ENCODE results near the gene ADM5. TPM values are rescaled to one million over a fixed set of nuclear protein-coding genes. Genes with fewer than 3 reads are reported as not detected.

Gene ADM5, protein sequence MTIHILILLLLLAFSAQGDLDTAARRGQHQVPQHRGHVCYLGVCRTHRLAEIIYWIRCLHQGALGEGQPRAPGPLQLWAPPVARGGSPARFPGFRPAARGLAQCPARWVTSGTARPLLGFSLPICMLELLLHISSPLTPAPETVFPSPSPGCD
- total RNA-seq = 1 to 10 TPM; 4.1 to 8.1 TPM

DNA sequence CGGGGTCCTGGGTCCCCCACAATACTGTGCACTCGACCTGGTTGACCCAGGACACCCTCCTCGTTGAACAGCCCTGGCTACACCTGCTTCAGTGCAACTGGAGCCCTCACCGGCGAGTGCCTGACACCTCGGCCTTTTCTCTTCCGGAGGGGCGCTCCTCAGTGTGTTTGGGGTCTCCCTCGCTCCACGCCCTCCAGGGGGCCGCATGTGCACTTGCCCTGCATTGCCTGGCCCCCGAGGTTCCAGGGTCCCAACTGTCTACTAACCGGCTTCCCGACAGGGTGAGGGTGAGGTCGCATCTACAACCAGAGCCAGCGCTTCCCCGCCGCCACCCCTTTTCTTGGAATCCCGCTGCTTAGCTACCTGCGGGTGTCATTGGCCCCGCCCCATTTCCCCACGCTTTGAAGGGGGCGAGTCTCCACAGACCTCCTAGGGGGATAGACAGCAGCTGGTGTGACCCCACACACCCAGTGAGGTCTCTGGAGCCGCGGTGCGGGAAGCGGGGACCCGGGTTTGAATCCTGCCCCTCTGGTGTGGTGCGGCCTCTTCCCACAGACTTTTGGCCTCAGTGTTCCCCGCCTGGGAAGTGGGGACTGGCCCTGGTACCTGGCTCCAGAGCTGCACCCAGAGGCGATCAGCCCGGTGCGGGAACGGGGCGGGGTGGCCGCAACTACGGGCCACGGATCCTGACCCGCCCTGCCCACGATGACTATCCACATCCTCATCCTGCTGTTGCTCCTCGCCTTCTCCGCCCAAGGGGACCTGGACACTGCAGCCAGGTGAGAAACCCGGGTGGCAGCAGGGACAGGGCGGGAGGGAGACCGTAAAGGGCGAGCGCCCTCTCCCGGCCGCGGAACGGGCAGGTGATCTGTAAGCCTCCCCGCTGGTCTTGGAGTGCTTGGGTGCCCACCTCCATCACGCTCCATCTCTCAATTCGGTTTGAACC lies at the start of gene ADM5:
Gene ADM5 (plus strand): TSS at position 462 of the 946 bp plus-strand sequence. CDS start 244 bp downstream, at position 706.
- H3K27ac Mint-ChIP-seq = no peak within 1 kb of the TSS
- H3K4me1 Mint-ChIP-seq (ENCODE audit: low read depth) = peaks cover 28% of the 10 kb centered on the region
- peak within 1 kb of the TSS; percentile 84 to 93 for H3K4me3 Mint-ChIP-seq
- peaks cover 13% of the 10 kb centered on the region for H3K27me3 Mint-ChIP-seq (ENCODE audit: low read depth)
- no peaks in the 10 kb centered on the region for H3K9me3 Mint-ChIP-seq
- H3K36me3 Mint-ChIP-seq (ENCODE audit: insufficient read depth in 2 of 2) = peaks cover 5 to 13% of the 10 kb centered on the region in 2 donors
- ATAC-seq (replicated peaks in 1 of 2) (peak; percentile 32 to 35), DNase-seq (peak; percentile 42 to 54)

DNA sequence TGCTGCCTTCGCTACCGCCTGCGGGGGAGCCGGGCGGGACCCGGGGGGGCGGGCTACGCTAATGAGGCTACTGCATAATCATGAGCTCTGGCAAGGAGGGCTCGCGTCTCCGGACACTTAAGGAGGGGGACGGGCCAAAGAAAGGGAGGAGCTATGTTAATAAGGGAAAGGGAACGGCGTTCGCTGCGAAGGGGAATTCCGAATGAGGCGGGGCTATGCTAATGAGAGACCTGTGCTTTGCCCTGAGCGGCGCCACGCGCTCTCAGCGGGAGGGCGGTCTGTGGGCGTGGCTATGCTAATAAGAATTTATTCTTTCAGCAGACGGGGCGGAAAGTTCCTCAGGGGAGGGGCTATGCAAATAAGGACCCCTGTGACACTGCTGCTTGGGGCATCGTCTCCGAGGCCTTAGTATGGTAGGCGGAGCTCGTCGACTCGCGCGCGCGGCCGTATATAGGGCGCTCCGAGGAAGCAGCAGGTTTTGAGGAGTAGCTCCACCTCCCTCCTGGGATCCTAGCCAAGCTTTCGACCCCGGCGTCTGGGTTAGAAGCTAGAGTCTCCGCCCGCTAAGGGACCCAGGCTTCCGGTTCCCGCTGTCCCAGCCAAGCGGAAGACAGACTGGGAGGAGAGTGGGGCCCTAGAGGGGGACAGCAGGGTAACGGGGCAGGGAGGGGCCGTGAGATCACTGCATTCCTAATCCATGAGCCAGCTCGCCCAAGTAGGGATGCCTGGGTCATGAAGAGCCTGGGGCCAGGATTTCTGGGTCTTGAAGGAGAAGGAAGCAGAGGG lies 49.1 kb upstream of the ADM5 start, which contains the start of gene RRAS:
Gene RRAS (minus strand): TSS at position 31 of the 786 bp plus-strand sequence. CDS start 45 bp downstream, outside the sequence.
- peaks cover 64% of the 10 kb centered on the region for H3K4me1 Mint-ChIP-seq (ENCODE audit: low read depth)
- peak; percentile 67 to 70 for ATAC-seq (replicated peaks in 1 of 2)
- peak within 1 kb of the TSS; percentile 82 for H3K27ac Mint-ChIP-seq
- peak; percentile 100 for DNase-seq
- H3K9me3 Mint-ChIP-seq = no peaks in the 10 kb centered on the region
- peaks cover 6% of the 10 kb centered on the region for H3K27me3 Mint-ChIP-seq (ENCODE audit: low read depth)
- H3K36me3 Mint-ChIP-seq (ENCODE audit: insufficient read depth in 2 of 2) = peaks cover 1 to 2% of the 10 kb centered on the region in 2 donors
- peak within 1 kb of the TSS; percentile 99 to 100 for H3K4me3 Mint-ChIP-seq

DNA sequence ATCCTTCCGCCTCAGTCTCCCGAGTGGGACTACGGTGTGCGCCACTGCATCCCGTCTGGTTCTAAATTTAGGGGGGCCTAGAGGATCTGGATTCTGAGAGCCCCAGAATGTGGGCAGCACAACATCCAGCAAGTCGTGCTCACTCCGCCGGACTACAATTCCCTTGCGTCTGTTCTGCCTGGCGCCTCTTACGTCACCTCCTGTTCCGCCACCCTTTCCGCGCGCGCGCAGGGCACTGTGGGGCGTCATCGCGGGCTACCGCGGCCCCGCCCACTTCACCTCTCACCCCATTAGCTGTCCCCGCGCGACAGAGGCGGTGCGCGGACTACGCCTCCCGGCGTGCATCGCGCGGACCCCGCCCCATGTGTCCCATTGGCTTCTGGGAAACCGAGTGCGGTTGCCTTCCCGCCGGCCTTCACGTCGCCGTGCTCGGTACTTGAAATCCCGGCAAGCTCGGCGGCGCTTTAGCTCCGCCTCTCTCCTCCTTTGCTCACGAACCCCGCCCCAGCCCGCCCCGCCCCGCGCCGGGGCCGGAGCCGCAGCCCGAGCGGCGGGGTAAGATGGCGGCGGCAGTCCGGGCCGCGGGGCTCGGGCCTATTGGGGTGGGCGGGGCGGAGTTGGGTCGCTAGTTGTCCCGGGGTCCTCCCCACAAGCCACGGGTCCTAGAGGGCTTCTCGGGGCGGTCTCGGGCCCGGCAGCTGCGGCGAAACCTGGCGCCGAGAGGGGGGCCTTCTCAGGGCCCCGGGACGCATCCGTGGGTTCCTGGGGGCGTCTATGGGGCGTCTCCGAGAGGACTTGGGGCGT lies 47.5 kb upstream of the ADM5 start, which contains the start of gene SCAF1:
Gene SCAF1 (plus strand): TSS at position 522 of the 804 bp plus-strand sequence. CDS start 2,818 bp downstream, outside the sequence.
- Mint-ChIP-seq H3K4me1 (ENCODE audit: low read depth) (peaks cover 71% of the 10 kb centered on the region), H3K4me3 (peak within 1 kb of the TSS; percentile 99 to 100), H3K9me3 (no peaks in the 10 kb centered on the region), H3K36me3 (ENCODE audit: insufficient read depth in 2 of 2) (peaks cover 1 to 7% of the 10 kb centered on the region in 2 donors), H3K27ac (peak within 1 kb of the TSS; percentile 99), H3K27me3 (ENCODE audit: low read depth) (peaks cover 6% of the 10 kb centered on the region)
- ATAC-seq (replicated peaks in 1 of 2) (peak; percentile 73 to 75), DNase-seq (peak; percentile 100)

DNA sequence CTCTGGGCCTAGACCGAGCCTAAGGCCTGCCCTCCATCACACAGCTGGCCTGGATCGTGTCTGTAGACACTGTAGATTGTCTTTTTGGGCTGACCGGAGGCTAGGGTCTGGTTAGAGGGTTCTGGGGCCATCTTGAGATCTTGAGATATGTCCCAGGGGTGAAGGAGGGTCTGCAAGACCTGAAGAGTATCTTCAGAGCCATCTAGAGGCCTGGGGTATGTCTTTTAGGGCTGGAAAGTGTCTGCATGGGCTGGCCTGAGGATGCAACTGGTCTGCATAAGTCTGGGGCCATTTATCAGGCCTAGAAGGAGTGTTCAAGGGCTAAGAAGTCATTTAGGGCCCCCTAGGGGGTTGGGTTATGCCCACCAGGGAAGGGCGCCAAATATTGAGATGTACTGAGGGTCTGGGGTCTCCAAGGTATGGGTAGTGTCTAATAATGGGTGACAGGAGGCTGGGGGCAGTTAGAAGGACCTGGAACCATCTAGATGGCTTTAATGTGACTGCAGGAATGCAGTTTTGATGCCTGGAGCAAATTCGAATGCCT lies 46.8 kb upstream of the ADM5 start:
- peaks cover 70% of the 10 kb centered on the region for H3K4me1 Mint-ChIP-seq (ENCODE audit: low read depth)
- ATAC-seq (replicated peaks in 1 of 2) = no peak
- H3K9me3 Mint-ChIP-seq = no peaks in the 10 kb centered on the region
- H3K27me3 Mint-ChIP-seq (ENCODE audit: low read depth) = peaks cover 6% of the 10 kb centered on the region
- H3K36me3 Mint-ChIP-seq (ENCODE audit: insufficient read depth in 2 of 2) = peaks cover 1 to 7% of the 10 kb centered on the region in 2 donors
- peak overlapping the region; percentile 99 to 100 for H3K4me3 Mint-ChIP-seq
- DNase-seq = no peak
- H3K27ac Mint-ChIP-seq = peak overlapping the region; percentile 99

DNA sequence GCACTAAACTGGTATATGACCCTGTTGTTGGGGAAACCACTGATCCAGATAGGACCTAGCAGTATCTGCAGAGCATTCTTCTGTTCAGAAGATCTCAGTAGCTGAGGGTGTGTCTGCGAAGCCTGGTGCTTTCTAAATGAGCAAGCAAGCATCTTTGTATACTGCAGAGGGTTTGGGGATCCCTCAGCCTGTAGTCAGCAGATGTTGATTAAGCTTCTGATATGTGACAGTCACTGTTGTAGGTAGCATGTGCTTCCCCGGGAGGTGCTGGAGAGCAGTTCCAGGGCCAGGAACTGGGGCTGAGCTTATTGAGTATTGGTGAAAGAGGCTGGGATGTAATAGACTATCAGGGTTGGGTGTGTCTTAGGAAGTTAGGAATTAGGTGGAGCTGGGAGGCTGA lies 45.9 kb upstream of the ADM5 start:
- H3K27ac Mint-ChIP-seq = peak overlapping the region; percentile 99
- no peaks in the 10 kb centered on the region for H3K9me3 Mint-ChIP-seq
- DNase-seq (peak; percentile 27 to 36), ATAC-seq (replicated peaks in 1 of 2) (no peak)
- H3K4me3 Mint-ChIP-seq = peak overlapping the region; percentile 99 to 100
- peaks cover 1 to 7% of the 10 kb centered on the region in 2 donors for H3K36me3 Mint-ChIP-seq (ENCODE audit: insufficient read depth in 2 of 2)
- H3K4me1 Mint-ChIP-seq (ENCODE audit: low read depth) = peaks cover 61% of the 10 kb centered on the region
- H3K27me3 Mint-ChIP-seq (ENCODE audit: low read depth) = peaks cover 3% of the 10 kb centered on the region

DNA sequence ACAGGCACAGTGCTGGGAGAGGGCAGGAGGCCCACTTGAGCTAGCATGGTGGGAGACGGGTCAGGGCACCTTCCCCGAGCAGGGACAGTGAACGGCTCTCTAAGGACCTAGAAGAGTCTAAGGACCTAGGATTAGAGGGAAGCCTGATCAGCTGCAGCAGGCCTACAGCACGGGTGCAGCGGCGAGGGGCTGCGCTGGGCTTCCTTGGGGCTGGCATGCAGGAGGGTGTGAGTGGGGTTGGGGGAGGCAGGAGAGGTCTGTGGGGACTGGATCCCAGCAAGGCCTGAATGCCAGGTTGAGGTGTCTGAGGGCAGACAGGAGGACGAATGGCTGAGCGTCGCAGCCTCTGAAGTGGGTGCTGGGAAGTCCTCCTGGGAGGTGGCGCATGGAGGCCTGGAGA lies 43.8 kb upstream of the ADM5 start:
- Mint-ChIP-seq H3K36me3 (ENCODE audit: insufficient read depth in 2 of 2) (peaks cover 1 to 10% of the 10 kb centered on the region in 2 donors), H3K27ac (no peak overlapping the region), H3K27me3 (ENCODE audit: low read depth) (no peaks in the 10 kb centered on the region), H3K4me3 (no peak overlapping the region), H3K9me3 (no peaks in the 10 kb centered on the region), H3K4me1 (ENCODE audit: low read depth) (peaks cover 45% of the 10 kb centered on the region)
- ATAC-seq (replicated peaks in 1 of 2) (no peak), DNase-seq (no peak)

DNA sequence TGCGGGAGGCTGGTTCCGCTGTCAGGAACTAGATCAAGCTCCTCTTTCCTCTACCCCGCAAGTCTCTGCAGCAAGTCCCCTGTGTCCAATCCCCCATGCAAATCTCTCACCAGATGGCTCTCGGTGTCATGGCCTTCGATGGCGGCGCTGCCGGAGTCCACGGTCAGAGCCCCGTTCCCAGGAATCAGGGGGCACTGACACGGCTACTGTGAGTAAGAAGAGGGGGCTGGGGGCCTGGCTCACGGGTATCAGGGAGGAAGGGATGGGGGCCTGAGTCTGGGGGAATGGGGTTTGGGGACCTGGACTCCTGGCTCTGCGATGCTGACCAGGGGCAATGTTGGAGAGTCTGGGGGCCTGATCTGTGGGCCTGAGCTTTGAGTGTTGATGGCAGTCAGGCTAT lies 43.4 kb upstream of the ADM5 start:
- no peak for ATAC-seq (replicated peaks in 1 of 2)
- peaks cover 41% of the 10 kb centered on the region for H3K4me1 Mint-ChIP-seq (ENCODE audit: low read depth)
- H3K27ac Mint-ChIP-seq = no peak overlapping the region
- H3K9me3 Mint-ChIP-seq = no peaks in the 10 kb centered on the region
- peaks cover 0 to 12% of the 10 kb centered on the region in 2 donors for H3K36me3 Mint-ChIP-seq (ENCODE audit: insufficient read depth in 2 of 2)
- no peaks in the 10 kb centered on the region for H3K27me3 Mint-ChIP-seq (ENCODE audit: low read depth)
- no peak overlapping the region for H3K4me3 Mint-ChIP-seq
- no peak for DNase-seq

DNA sequence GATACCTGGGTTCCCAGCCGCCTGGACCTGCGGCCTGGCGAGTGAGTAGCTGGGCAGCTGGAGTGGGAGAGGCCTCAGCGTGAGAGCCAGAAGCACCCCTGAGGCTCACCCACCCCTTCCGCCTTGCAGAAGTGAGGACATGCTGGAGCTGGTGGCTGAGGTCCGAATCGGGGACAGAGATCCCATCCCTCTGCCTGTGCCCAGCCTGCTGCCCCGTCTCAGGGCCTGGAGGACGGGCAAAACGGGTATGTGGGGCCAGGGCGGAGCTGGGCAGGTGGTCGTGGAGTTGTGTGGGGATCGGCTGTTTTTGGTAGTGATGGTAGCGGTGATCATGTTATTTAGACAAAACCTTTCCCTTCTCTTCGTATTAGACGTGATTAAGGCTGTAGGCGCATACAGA lies 42.8 kb upstream of the ADM5 start:
- Mint-ChIP-seq H3K27ac (no peak overlapping the region), H3K4me1 (ENCODE audit: low read depth) (peaks cover 41% of the 10 kb centered on the region), H3K36me3 (ENCODE audit: insufficient read depth in 2 of 2) (peaks cover 0 to 12% of the 10 kb centered on the region in 2 donors), H3K9me3 (no peaks in the 10 kb centered on the region), H3K27me3 (ENCODE audit: low read depth) (no peaks in the 10 kb centered on the region), H3K4me3 (no peak overlapping the region)
- no peak for DNase-seq
- ATAC-seq (replicated peaks in 1 of 2) = no peak

DNA sequence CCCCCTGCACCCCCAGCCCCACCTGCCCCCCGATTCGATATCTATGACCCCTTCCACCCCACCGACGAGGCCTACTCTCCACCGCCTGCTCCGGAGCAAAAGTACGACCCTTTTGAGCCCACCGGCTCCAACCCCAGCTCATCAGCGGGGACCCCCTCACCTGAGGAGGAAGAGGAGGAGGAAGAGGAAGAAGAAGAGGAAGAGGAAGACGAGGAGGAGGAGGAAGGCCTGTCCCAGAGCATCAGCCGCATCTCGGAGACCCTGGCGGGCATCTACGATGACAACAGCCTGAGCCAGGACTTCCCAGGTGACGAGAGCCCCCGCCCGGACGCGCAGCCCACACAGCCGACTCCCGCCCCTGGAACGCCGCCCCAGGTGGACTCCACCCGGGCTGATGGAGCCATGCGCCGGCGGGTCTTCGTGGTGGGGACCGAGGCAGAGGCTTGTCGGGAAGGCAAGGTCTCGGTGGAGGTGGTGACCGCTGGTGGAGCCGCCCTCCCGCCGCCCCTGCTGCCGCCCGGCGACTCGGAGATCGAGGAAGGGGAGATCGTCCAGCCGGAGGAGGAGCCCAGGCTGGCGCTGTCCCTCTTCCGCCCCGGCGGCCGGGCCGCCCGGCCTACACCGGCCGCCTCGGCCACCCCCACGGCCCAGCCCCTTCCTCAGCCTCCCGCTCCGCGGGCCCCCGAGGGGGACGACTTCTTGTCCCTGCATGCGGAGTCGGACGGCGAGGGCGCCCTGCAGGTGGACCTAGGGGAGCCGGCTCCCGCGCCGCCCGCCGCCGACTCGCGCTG lies 38.2 kb upstream of the ADM5 start:
- no peaks in the 10 kb centered on the region for H3K27me3 Mint-ChIP-seq (ENCODE audit: low read depth)
- ATAC-seq (replicated peaks in 1 of 2) (no peak), DNase-seq (no peak)
- H3K4me3 Mint-ChIP-seq = no peak overlapping the region
- H3K36me3 Mint-ChIP-seq (ENCODE audit: insufficient read depth in 2 of 2) = peaks cover 3 to 10% of the 10 kb centered on the region in 2 donors
- no peak overlapping the region for H3K27ac Mint-ChIP-seq
- H3K4me1 Mint-ChIP-seq (ENCODE audit: low read depth) = peaks cover 7% of the 10 kb centered on the region
- no peaks in the 10 kb centered on the region for H3K9me3 Mint-ChIP-seq

DNA sequence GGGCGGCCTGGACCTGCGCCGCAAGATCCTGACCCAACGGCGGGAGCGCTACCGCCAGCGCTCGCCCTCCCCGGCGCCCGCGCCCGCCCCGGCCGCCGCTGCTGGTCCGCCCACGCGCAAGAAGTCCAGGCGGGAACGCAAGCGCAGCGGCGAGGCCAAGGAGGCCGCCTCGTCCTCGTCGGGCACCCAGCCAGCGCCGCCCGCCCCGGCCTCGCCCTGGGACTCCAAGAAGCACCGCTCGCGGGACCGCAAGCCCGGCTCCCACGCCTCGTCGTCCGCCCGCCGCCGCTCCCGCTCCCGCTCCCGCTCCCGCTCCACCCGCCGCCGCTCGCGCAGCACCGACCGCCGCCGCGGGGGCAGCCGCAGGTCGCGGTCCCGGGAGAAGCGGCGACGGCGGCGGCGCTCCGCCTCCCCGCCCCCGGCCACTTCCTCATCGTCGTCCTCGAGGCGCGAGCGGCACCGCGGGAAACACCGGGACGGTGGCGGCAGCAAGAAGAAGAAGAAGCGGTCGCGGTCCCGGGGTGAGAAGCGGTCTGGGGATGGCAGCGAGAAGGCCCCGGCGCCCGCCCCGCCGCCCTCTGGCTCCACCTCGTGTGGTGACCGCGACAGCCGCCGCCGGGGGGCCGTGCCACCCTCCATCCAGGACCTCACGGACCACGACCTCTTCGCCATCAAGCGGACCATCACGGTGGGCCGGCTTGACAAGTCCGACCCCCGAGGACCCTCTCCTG lies 37.4 kb upstream of the ADM5 start:
- Mint-ChIP-seq H3K4me3 (no peak overlapping the region), H3K4me1 (ENCODE audit: low read depth) (peaks cover 4% of the 10 kb centered on the region), H3K27me3 (ENCODE audit: low read depth) (no peaks in the 10 kb centered on the region), H3K27ac (no peak overlapping the region), H3K36me3 (ENCODE audit: insufficient read depth in 2 of 2) (peaks cover 4 to 5% of the 10 kb centered on the region in 2 donors), H3K9me3 (no peaks in the 10 kb centered on the region)
- ATAC-seq (replicated peaks in 1 of 2) = no peak
- DNase-seq = no peak

Data from activated T-cell treated with anti-CD3 and anti-CD28 coated beads, Interleukin-2, amount 50 U/mL, for 72 hours (primary cell).